ENCODE data around the gene ORMDL3. TPM values are rescaled to one million over a fixed set of nuclear protein-coding genes. Genes with fewer than 3 reads are reported as not detected.
"Not testable (repeated sequence)": the region's sequence is repeated elsewhere in the genome, so short reads cannot be mapped to it uniquely, and the experiment has no call there.

Gene ORMDL3
- polyA plus RNA-seq, 10 donors = 38.9 to 51.5 (median 46.2) TPM

DNA sequence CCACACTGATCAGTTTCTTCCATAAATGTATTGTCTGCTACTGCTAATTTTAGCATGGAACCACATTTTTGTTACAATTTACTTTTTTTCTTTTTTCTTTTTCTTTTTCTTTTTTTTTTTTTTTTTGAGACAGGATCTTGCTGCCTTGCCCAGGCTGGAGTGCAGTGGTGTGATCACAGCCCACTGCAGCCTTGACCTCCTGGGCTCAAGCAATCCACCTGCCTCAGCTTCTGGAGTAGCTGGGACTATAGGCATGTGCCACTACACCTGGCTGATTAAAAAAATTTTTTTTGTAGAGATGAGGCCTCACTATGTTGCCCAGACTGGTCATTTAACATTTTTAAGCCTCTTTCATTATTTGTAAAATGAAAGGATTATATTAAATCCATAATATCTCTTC is 40.3 kb downstream of the ORMDL3 start:
- DNase-seq = no peak

DNA sequence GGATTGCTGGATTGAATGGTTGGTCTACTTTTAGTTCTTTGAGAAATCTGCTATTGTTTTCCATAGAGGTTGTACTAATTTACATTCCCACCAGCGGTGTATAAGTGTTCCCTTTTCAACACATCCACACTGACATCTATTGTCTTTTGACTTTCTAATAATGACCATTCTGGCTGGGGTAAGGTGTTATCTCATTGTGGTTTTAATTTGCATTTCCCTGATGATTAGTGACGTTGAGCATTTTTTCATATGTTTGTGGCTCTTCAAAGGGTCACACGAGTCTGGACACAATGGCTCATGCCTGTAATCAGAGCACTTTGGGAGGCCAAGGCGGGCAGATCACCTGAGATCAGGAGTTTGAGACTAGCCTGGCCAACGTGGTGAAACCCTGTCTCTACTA is 41.3 kb downstream of the ORMDL3 start:
- DNase-seq = not testable (repeated sequence)

DNA sequence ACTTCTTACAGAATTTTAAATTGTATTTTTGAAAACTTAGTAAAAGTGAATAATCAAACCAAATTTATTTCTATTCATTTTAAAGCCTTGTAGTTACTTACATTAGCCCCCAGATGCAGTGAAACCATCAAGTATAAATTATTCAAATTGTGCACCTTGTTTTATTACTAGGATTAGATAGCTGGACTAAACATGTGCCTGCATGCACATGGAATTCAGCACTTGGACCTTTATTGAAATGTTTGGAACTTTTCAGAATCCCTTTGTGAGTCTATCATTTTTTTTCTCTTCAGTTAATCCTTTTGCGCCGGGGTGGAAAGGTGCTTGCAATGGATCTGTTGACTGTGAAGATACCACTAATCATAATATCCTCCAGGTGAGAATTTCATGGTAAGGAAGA is 54.6 kb downstream of the ORMDL3 start:
- no peak for DNase-seq

DNA sequence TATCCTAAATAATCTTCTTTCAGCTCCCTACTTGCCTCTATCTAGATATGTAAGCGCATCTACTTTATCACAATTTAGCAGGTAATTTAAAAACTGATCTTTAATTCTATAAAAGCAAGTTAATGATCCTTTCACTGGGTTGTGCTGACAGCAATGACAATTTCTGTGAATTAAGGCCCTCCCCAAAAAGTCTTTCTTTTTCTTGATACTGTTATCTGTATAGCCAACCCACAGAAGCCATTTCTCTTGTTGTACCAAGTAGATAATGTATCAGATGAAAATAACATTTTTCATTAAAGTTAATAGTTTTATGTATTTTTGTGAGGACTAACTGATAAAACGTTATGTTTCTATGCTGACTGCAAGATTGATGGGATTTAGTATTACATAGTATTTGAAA is 55.6 kb downstream of the ORMDL3 start:
- no peak for DNase-seq

Other genes with a start within 250 kb of the ORMDL3 start
- 10 to 100 TPM; 15.5 to 19.4 (median 16.4) TPM for gene PGAP3, start 239.5 kb downstream of the ORMDL3 start, polyA plus RNA-seq (ENCODE audit: insufficient read length in 10 of 10)
- gene ERBB2, start 227.5 kb downstream of the ORMDL3 start, polyA plus RNA-seq (ENCODE audit: insufficient read length in 10 of 10) = 100 to 1,000 TPM in 9 of 10 donors, 10 to 100 TPM in 1; 77.8 to 147 (median 107) TPM
- gene MIEN1, start 197.1 kb downstream of the ORMDL3 start, polyA plus RNA-seq (ENCODE audit: insufficient read length in 10 of 10) = 10 to 100 TPM; 15.2 to 23.7 (median 19.0) TPM
- gene GRB7, start 189.7 kb downstream of the ORMDL3 start, polyA plus RNA-seq (ENCODE audit: insufficient read length in 10 of 10) = 1 to 10 TPM in 2 of 10 donors, under 1 TPM in 8; 0.14 to 1.9 (median 0.42) TPM
- 1 to 10 TPM in 1 of 10 donors, under 1 TPM in 9; 0.08 to 2.1 (median 0.26) TPM for gene IKZF3, start 63.3 kb downstream of the ORMDL3 start, polyA plus RNA-seq (ENCODE audit: insufficient read length in 10 of 10)
- gene ZPBP2, start 59.4 kb downstream of the ORMDL3 start, polyA plus RNA-seq (ENCODE audit: insufficient read length in 10 of 10) = under 1 TPM in 2 of 10 donors, not detected in 8; 0.11 to 0.20 TPM
- 10 to 100 TPM in 4 of 10 donors, 1 to 10 TPM in 6; 4.3 to 16.2 (median 7.9) TPM for gene GSDMB, start 9.0 kb downstream of the ORMDL3 start, polyA plus RNA-seq (ENCODE audit: insufficient read length in 10 of 10)
- not detected for gene LRRC3C, start 131 bp upstream of the ORMDL3 start, polyA plus RNA-seq (ENCODE audit: insufficient read length in 10 of 10)
- under 1 TPM in 8 of 10 donors, not detected in 2; 0.05 to 0.31 (median 0.13) TPM for gene GSDMA, start 35.4 kb upstream of the ORMDL3 start, polyA plus RNA-seq (ENCODE audit: insufficient read length in 10 of 10)
- 10 to 100 TPM; 75.8 to 94.2 (median 84.8) TPM for gene PSMD3, start 53.2 kb upstream of the ORMDL3 start, polyA plus RNA-seq (ENCODE audit: insufficient read length in 10 of 10)
- under 1 TPM in 3 of 10 donors, not detected in 7; 0.17 to 0.25 (median 0.21) TPM for gene CSF3, start 87.8 kb upstream of the ORMDL3 start, polyA plus RNA-seq (ENCODE audit: insufficient read length in 10 of 10)
- 10 to 100 TPM; 50.2 to 97.2 (median 66.1) TPM for gene MED24, start 126.8 kb upstream of the ORMDL3 start, polyA plus RNA-seq (ENCODE audit: insufficient read length in 10 of 10)
- gene THRA, start 135.4 kb upstream of the ORMDL3 start, polyA plus RNA-seq (ENCODE audit: insufficient read length in 10 of 10) = 10 to 100 TPM; 53.4 to 69.2 (median 63.8) TPM
- gene NR1D1, start 173.0 kb upstream of the ORMDL3 start, polyA plus RNA-seq (ENCODE audit: insufficient read length in 10 of 10) = 1 to 10 TPM; 2.0 to 7.7 (median 4.6) TPM
- 100 to 1,000 TPM in 8 of 10 donors, 10 to 100 TPM in 2; 90.6 to 144 (median 118) TPM for gene MSL1, start 194.4 kb upstream of the ORMDL3 start, polyA plus RNA-seq (ENCODE audit: insufficient read length in 10 of 10)
- gene CASC3, start 212.9 kb upstream of the ORMDL3 start, polyA plus RNA-seq (ENCODE audit: insufficient read length in 10 of 10) = 10 to 100 TPM; 47.9 to 73.4 (median 68.9) TPM
- gene RAPGEFL1, start 249.9 kb upstream of the ORMDL3 start, polyA plus RNA-seq (ENCODE audit: insufficient read length in 10 of 10) = 10 to 100 TPM in 2 of 10 donors, 1 to 10 TPM in 8; 4.3 to 13.0 (median 6.4) TPM

Measured in muscle of back (tissue), 11 donors.